Measurements from ENCODE around the gene LY6G5B.

- TF ChIP-seq CTCF (conservative IDR thresholded peaks at IDR 0.05; ENCODE audit: low read depth, low read length) (no peak), RAD21 (IDR thresholded peaks at IDR 0.05; ENCODE audit: low read length) (no peak), MAFK (IDR thresholded peaks at IDR 0.05; ENCODE audit: low read depth, low read length) (no peak), CEBPB (IDR thresholded peaks at IDR 0.05; ENCODE audit: low read depth, low read length) (no peak), MAZ (IDR thresholded peaks at IDR 0.05; ENCODE audit: borderline replicate concordance, low read depth, low read length) (no peak), POLR2A (IDR thresholded peaks at IDR 0.05; ENCODE audit: low read depth, low read length) (no peak), FOS (IDR thresholded peaks at IDR 0.05; ENCODE audit: low read depth, low read length) (no peak), NFE2L2 (IDR thresholded peaks at IDR 0.05; ENCODE audit: low read depth, low read length) (no peak), CHD1 (IDR thresholded peaks at IDR 0.05; ENCODE audit: low read depth, low read length) (no peak), USF2 (IDR thresholded peaks at IDR 0.05; ENCODE audit: low read depth, low read length) (no peak), BHLHE40 (IDR thresholded peaks at IDR 0.05; ENCODE audit: low read depth, low read length) (no peak), RCOR1 (IDR thresholded peaks at IDR 0.05; ENCODE audit: insufficient replicate concordance, low read length) (no peak)
Observed at GRCh38 chr6:31711233-31711632, 41.5 kb downstream of the LY6G5B start.

Measured in IMR-90 (cell line).